ENCODE results near the gene GLS. TPM values are rescaled to one million over a fixed set of nuclear protein-coding genes. Genes with fewer than 3 reads are reported as not detected.

Gene GLS
- total RNA-seq, 1 experiment from 2014 or later, result 118 TPM

GRCh38 chr2:190903693-190904450, 23.3 kb downstream of the GLS start:
- no peak for DNase-seq
- H3K9me3 ChIP-seq, result no peaks in the 10 kb centered on the region
- H3K36me3 ChIP-seq, result peaks cover 90% of the 10 kb centered on the region
- H3K4me3 ChIP-seq, result no peak overlapping the region
- H3K27me3 ChIP-seq, result no peaks in the 10 kb centered on the region

- no peak for DNase-seq
- Histone ChIP-seq H3K4me3 (no peak overlapping the region), H3K36me3 (peaks cover 89% of the 10 kb centered on the region), H3K27me3 (no peaks in the 10 kb centered on the region), H3K9me3 (no peaks in the 10 kb centered on the region)
Observed at GRCh38 chr2:190904640-190905261, 24.1 kb downstream of the GLS start.

- Histone ChIP-seq H3K9me3 (no peaks in the 10 kb centered on the region), H3K4me3 (no peak overlapping the region), H3K36me3 (peaks cover 80% of the 10 kb centered on the region), H3K27me3 (no peaks in the 10 kb centered on the region)
- no peak for DNase-seq
Observed at GRCh38 chr2:190908532-190908931, 27.9 kb downstream of the GLS start.

- H3K9me3 ChIP-seq, result no peaks in the 10 kb centered on the region
- no peak for DNase-seq
- H3K4me3 ChIP-seq, result no peak overlapping the region
- no peaks in the 10 kb centered on the region for H3K27me3 ChIP-seq
- H3K36me3 ChIP-seq, result peaks cover 79% of the 10 kb centered on the region
Observed at GRCh38 chr2:190909680-190910079, 29.1 kb downstream of the GLS start.

- DNase-seq, result no peak
- no peaks in the 10 kb centered on the region for H3K27me3 ChIP-seq
- peaks cover 76% of the 10 kb centered on the region for H3K36me3 ChIP-seq
- H3K9me3 ChIP-seq, result no peaks in the 10 kb centered on the region
- H3K4me3 ChIP-seq, result no peak overlapping the region
Observed at GRCh38 chr2:190910341-190911136, 29.9 kb downstream of the GLS start.

GRCh38 chr2:190911813-190912212, 31.2 kb downstream of the GLS start:
- Histone ChIP-seq H3K9me3 (no peaks in the 10 kb centered on the region), H3K36me3 (peaks cover 78% of the 10 kb centered on the region), H3K27me3 (no peaks in the 10 kb centered on the region), H3K4me3 (no peak overlapping the region)
- no peak for DNase-seq

GRCh38 chr2:190912726-190913125, 32.1 kb downstream of the GLS start:
- DNase-seq, result no peak
- no peak overlapping the region for H3K4me3 ChIP-seq
- no peaks in the 10 kb centered on the region for H3K27me3 ChIP-seq
- peaks cover 82% of the 10 kb centered on the region for H3K36me3 ChIP-seq
- H3K9me3 ChIP-seq, result no peaks in the 10 kb centered on the region

GRCh38 chr2:190913725-190914124, 33.1 kb downstream of the GLS start:
- no peak for DNase-seq
- peaks cover 82% of the 10 kb centered on the region for H3K36me3 ChIP-seq
- no peaks in the 10 kb centered on the region for H3K27me3 ChIP-seq
- H3K9me3 ChIP-seq, result no peaks in the 10 kb centered on the region
- H3K4me3 ChIP-seq, result no peak overlapping the region

- no peak for DNase-seq
- Histone ChIP-seq H3K9me3 (no peaks in the 10 kb centered on the region), H3K27me3 (no peaks in the 10 kb centered on the region), H3K4me3 (no peak overlapping the region), H3K36me3 (peaks cover 90% of the 10 kb centered on the region)
Observed at GRCh38 chr2:190916829-190917228, 36.2 kb downstream of the GLS start.

GRCh38 chr2:190920085-190920484, 39.5 kb downstream of the GLS start:
- DNase-seq, result no peak
- Histone ChIP-seq H3K9me3 (no peaks in the 10 kb centered on the region), H3K36me3 (peaks cover 97% of the 10 kb centered on the region), H3K4me3 (no peak overlapping the region), H3K27me3 (no peaks in the 10 kb centered on the region)

GRCh38 chr2:190922376-190922775, 41.8 kb downstream of the GLS start:
- H3K9me3 ChIP-seq, result no peaks in the 10 kb centered on the region
- no peak overlapping the region for H3K4me3 ChIP-seq
- H3K36me3 ChIP-seq, result peaks cover 97% of the 10 kb centered on the region
- no peaks in the 10 kb centered on the region for H3K27me3 ChIP-seq
- DNase-seq, result no peak

GRCh38 chr2:190927301-190927700, 46.7 kb downstream of the GLS start:
- Histone ChIP-seq H3K9me3 (no peaks in the 10 kb centered on the region), H3K36me3 (peaks cover 86% of the 10 kb centered on the region)
- DNase-seq, result no peak

GRCh38 chr2:190929919-190930318, 49.3 kb downstream of the GLS start:
- peaks cover 82% of the 10 kb centered on the region for H3K36me3 ChIP-seq
- no peak for DNase-seq
- no peak overlapping the region for H3K4me3 ChIP-seq
- no peaks in the 10 kb centered on the region for H3K27me3 ChIP-seq
- no peaks in the 10 kb centered on the region for H3K9me3 ChIP-seq

More at GRCh38 chr2:190927301-190927700, 46.7 kb downstream of the GLS start:
- Histone ChIP-seq H3K27me3 (no peaks in the 10 kb centered on the region), H3K4me3 (no peak overlapping the region)

GRCh38 chr2:190930411-190930810, 49.8 kb downstream of the GLS start:
- Histone ChIP-seq H3K27me3 (no peaks in the 10 kb centered on the region), H3K9me3 (no peaks in the 10 kb centered on the region), H3K36me3 (peaks cover 82% of the 10 kb centered on the region), H3K4me3 (no peak overlapping the region)
- no peak for DNase-seq

- Histone ChIP-seq H3K36me3 (peaks cover 79% of the 10 kb centered on the region), H3K27me3 (no peaks in the 10 kb centered on the region), H3K4me3 (no peak overlapping the region), H3K9me3 (no peaks in the 10 kb centered on the region)
- no peak for DNase-seq
Observed at GRCh38 chr2:190932514-190932913, 51.9 kb downstream of the GLS start.

- no peaks in the 10 kb centered on the region for H3K27me3 ChIP-seq
- H3K9me3 ChIP-seq, result no peaks in the 10 kb centered on the region
- H3K4me3 ChIP-seq, result no peak overlapping the region
- DNase-seq, result no peak
- peaks cover 73% of the 10 kb centered on the region for H3K36me3 ChIP-seq
Observed at GRCh38 chr2:190933361-190933760, 52.7 kb downstream of the GLS start.

GRCh38 chr2:190935054-190935453, 54.4 kb downstream of the GLS start:
- Histone ChIP-seq H3K4me3 (no peak overlapping the region), H3K9me3 (no peaks in the 10 kb centered on the region), H3K27me3 (no peaks in the 10 kb centered on the region), H3K36me3 (peaks cover 72% of the 10 kb centered on the region)
- no peak for DNase-seq
